H9 (cell line): Measurements from ENCODE around the gene TRIO. TPM values are rescaled to one million over a fixed set of nuclear protein-coding genes. Genes with fewer than 3 reads are reported as not detected.
A peak's percentile ranks its signal among the peaks of the same experiment; 100 is the strongest.

ENCODE experiments used
- DNase-seq: peaks from one replicate; pipeline ENCODE4 v3.0.0-alpha.2; 2017
- H2AFZ ChIP-seq: one replicate; pipeline ENCODE4 v1.6.1; 2013; ENCODE audit warnings: mild to moderate bottlenecking, low read length, control low read depth, moderate library complexity
- H2AK5ac ChIP-seq: 2 replicates; pipeline ENCODE4 v1.6.1; 2013; ENCODE audit warnings: low read length, control low read depth, mixed read lengths; ENCODE audit not compliant: insufficient read length
- H2BK120ac ChIP-seq: one replicate; pipeline ENCODE4 v1.6.1; 2013; ENCODE audit warnings: low read depth, mild to moderate bottlenecking, low read length, control low read depth, inconsistent platforms; ENCODE audit not compliant: poor library complexity, severe bottlenecking
- H2BK12ac ChIP-seq: 2 replicates; pipeline ENCODE4 v1.6.1; 2013; ENCODE audit warnings: low read length, control low read depth, mixed read lengths, low read depth; ENCODE audit not compliant: insufficient read length
- H2BK15ac ChIP-seq: 2 replicates; pipeline ENCODE4 v1.6.1; 2013; ENCODE audit warnings: low read depth, low read length, control low read depth
- H2BK20ac ChIP-seq: one replicate; pipeline ENCODE4 v1.6.1; 2013; ENCODE audit warnings: low read depth, mild to moderate bottlenecking, low read length, control low read depth, inconsistent platforms; ENCODE audit not compliant: poor library complexity, severe bottlenecking
- H2BK5ac ChIP-seq: 2 replicates; pipeline ENCODE4 v1.6.1; 2013; ENCODE audit warnings: low read length, control low read depth, mixed read lengths; ENCODE audit not compliant: insufficient read length
- H3K14ac ChIP-seq: 2 replicates; pipeline ENCODE4 v1.6.1; 2013; ENCODE audit warnings: low read length, control low read depth; ENCODE audit not compliant: insufficient read depth
- H3K18ac ChIP-seq: 2 replicates; pipeline ENCODE4 v1.6.1; 2013; ENCODE audit warnings: low read depth, mild to moderate bottlenecking, mixed read lengths, low read length, control low read depth; ENCODE audit not compliant: insufficient read length
- H3K23ac ChIP-seq: 2 replicates; pipeline ENCODE4 v1.6.1; 2013; ENCODE audit warnings: low read length, control low read depth, mixed read lengths, low read depth; ENCODE audit not compliant: insufficient read length
- H3K23me2 ChIP-seq: 2 replicates; pipeline ENCODE4 v1.6.1; 2013; ENCODE audit warnings: low read depth, mild to moderate bottlenecking, mixed read lengths, low read length, control low read depth; ENCODE audit not compliant: insufficient read length, poor library complexity, severe bottlenecking
- H3K27ac ChIP-seq: 2 replicates; pipeline ENCODE4 v1.5.1; 2013; ENCODE audit warnings: low read length, control low read depth, mixed read lengths, low read depth; ENCODE audit not compliant: insufficient read length
- H3K27me3 ChIP-seq: 2 replicates; pipeline ENCODE4 v1.6.1; 2013; ENCODE audit warnings: low read length, control low read depth, inconsistent platforms; ENCODE audit not compliant: insufficient read depth
- H3K4ac ChIP-seq: 2 replicates; pipeline ENCODE4 v1.6.1; 2013; ENCODE audit warnings: low read depth, mild to moderate bottlenecking, control low read depth, inconsistent platforms, low read length, moderate library complexity
- H3K4me1 ChIP-seq: 2 replicates; pipeline ENCODE4 v1.6.1; 2013; ENCODE audit warnings: low read length, control low read depth, inconsistent platforms; ENCODE audit not compliant: insufficient read depth
- H3K4me2 ChIP-seq: 2 replicates; pipeline ENCODE4 v1.6.1; 2013; ENCODE audit warnings: low read length, control low read depth, mixed read lengths; ENCODE audit not compliant: insufficient read length, insufficient read depth
- H3K56ac ChIP-seq: 2 replicates; pipeline ENCODE4 v1.6.1; 2013; ENCODE audit warnings: low read depth, mild to moderate bottlenecking, mixed read lengths, low read length, control low read depth; ENCODE audit not compliant: insufficient read length
- H3K79me1 ChIP-seq: 2 replicates; pipeline ENCODE4 v1.6.1; 2013; ENCODE audit warnings: low read depth, mild to moderate bottlenecking, moderate library complexity, low read length, control low read depth, inconsistent platforms; ENCODE audit not compliant: insufficient read depth, poor library complexity, severe bottlenecking
- H3K79me2 ChIP-seq: 2 replicates; pipeline ENCODE4 v1.6.1; 2013; ENCODE audit warnings: low read length, control low read depth, inconsistent platforms; ENCODE audit not compliant: insufficient read depth
- H3K9ac ChIP-seq: 2 replicates; pipeline ENCODE4 v1.6.1; 2013; ENCODE audit warnings: low read length, control low read depth, mixed read lengths; ENCODE audit not compliant: insufficient read length; ENCODE audit errors: extremely low read depth
- H3K9me3 ChIP-seq: one replicate; pipeline ENCODE4 v1.6.1; 2013; ENCODE audit warnings: low read depth, low read length, inconsistent platforms; ENCODE audit not compliant: control insufficient read depth
- H3T11ph ChIP-seq: one replicate; pipeline ENCODE4 v1.6.1; 2013; ENCODE audit warnings: mild to moderate bottlenecking, low read length, control low read depth, inconsistent platforms
- H4K20me1 ChIP-seq: one replicate; pipeline ENCODE4 v1.6.1; 2013; ENCODE audit not compliant: control insufficient read depth, insufficient read length, insufficient read depth
- H4K5ac ChIP-seq: 2 replicates; pipeline ENCODE4 v1.6.1; 2013; ENCODE audit warnings: low read depth, mild to moderate bottlenecking, mixed read lengths, low read length, control low read depth; ENCODE audit not compliant: insufficient read length
- H4K8ac ChIP-seq: replicated peaks from 2 replicates; pipeline ENCODE4 v1.6.1; 2013; ENCODE audit warnings: low read length, control low read depth, mixed read lengths, low read depth; ENCODE audit not compliant: insufficient read length
- H4K91ac ChIP-seq: 2 replicates; pipeline ENCODE4 v1.6.1; 2013; ENCODE audit warnings: low read depth, mild to moderate bottlenecking, moderate library complexity, mixed read lengths, low read length, control low read depth; ENCODE audit not compliant: insufficient read length
- H3K27ac Mint-ChIP-seq, 3 experiments: 2 replicates in 2 of 3; 3 replicates in 1 of 3; pipeline ENCODE4 v1.8.0; 2020 to 2021; ENCODE audit warnings: mixed read lengths in 3 of 3, mild to moderate bottlenecking in 1 of 3, moderate library complexity in 1 of 3
- H3K27me3 Mint-ChIP-seq: 2 replicates; pipeline ENCODE4 v1.8.0; 2021; ENCODE audit warnings: low read depth, mild to moderate bottlenecking, moderate library complexity, mixed read lengths
- H3K36me3 Mint-ChIP-seq, 3 experiments: 2 replicates in 2 of 3; 3 replicates in 1 of 3; pipeline ENCODE4 v1.8.0; 2020 to 2021; ENCODE audit warnings: low read depth in 3 of 3, mixed read lengths in 3 of 3; ENCODE audit not compliant: insufficient read depth in 1 of 3
- H3K4me1 Mint-ChIP-seq, 2 experiments: 2 replicates each; pipeline ENCODE4 v1.8.0; 2020; ENCODE audit warnings: mixed read lengths in 2 of 2
- H3K4me3 Mint-ChIP-seq, 2 experiments: 2 replicates in 1 of 2; 3 replicates in 1 of 2; pipeline ENCODE4 v1.8.0; 2020 to 2021; ENCODE audit warnings: mild to moderate bottlenecking in 2 of 2, mixed read lengths in 2 of 2, moderate library complexity in 1 of 2
- H3K9me3 Mint-ChIP-seq, 2 experiments: 2 replicates in 1 of 2; 3 replicates in 1 of 2; pipeline ENCODE4 v1.8.0; 2020; ENCODE audit warnings: mild to moderate bottlenecking in 2 of 2, mixed read lengths in 2 of 2, moderate library complexity in 1 of 2
- CTCF ChIP-seq: fragments of 200-600 bp; sonication (generic); conservative IDR thresholded peaks from 3 replicates; pipeline ENCODE4 v1.8.0; 2021; ENCODE audit warnings: antibody characterized with exemption, mild to moderate bottlenecking
- WGBS: extraction: QIAGEN DNeasy Blood & Tissue Kit; methylation state at CpG from one replicate; pipeline ENCODE4 v1.1.7; 2013; ENCODE audit warnings: missing lambda C conversion rate, low lambda C conversion rate, mixed read lengths; ENCODE audit not compliant: insufficient read length; ENCODE audit errors: extremely low coverage; 5-methylcytosine and 5-hydroxymethylcytosine counted together
- total RNA-seq: library from RNA; stranded (reverse); gene quantifications from 2 replicates; pipeline ENCODE4 v1.2.1, GENCODE V29; 2021

Gene TRIO
- total RNA-seq, 1 experiment from 2014 or later, result 87.8 TPM

DNA sequence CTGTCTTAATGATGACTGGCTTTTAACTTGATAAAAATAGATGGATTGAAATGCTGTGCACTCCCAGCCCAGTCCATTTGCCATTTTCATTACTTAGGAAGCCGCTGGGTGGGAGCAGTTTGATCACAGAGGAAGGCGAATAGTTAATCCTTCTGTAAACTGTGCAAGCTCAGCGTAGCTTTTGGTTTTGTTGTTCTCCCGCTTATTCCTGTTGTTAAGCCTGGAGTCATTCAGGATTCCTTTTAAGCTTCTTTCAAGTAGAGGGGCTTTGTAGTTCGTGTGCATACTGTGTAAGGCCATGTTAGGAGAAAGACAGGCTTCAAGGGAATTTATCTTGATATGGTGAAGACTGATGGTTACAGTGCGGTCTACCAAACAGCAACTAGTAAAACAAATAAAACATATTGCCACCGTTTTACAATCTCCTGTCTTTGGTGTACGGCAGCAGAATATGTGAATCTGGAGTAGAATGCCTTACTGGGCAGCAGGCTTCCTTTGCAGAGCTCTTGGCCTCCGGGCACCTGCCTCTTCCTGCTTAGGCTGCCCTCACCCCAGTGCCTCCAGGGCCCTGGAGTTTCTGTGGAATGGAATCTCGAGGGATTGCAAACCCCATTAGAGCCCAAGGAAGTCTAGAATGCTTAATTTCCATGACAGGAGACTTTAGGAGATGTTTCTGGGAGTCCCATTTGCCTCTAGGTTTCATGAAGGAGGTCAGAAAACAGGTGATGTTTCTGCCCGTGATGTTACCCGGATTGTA lies 141.4 kb downstream of the TRIO start:
- no peaks in the 10 kb centered on the region for H3K9me3 ChIP-seq
- peaks cover 27 to 28% of the 10 kb centered on the region in 2 experiments for H3K4me1 Mint-ChIP-seq

More for the DNA sequence above, 141.4 kb downstream of the TRIO start:
- no peak overlapping the region for H3K4ac ChIP-seq
- no peaks in the 10 kb centered on the region for H3K4me1 ChIP-seq
- H4K91ac ChIP-seq, result no peak overlapping the region
- H3K56ac ChIP-seq, result no peak overlapping the region
- peaks cover 13 to 26% (median 26%) of the 10 kb centered on the region in 3 experiments; a peak in 5 of 7 replicates for H3K36me3 Mint-ChIP-seq
- H3K18ac ChIP-seq, result no peak overlapping the region
- no peak overlapping the region for H3K27ac ChIP-seq
- H3K79me1 ChIP-seq, result peaks cover 3% of the 10 kb centered on the region
- H2BK20ac ChIP-seq, result no peak overlapping the region
- H4K8ac ChIP-seq, result no peak overlapping the region
- H3K23me2 ChIP-seq, result no peaks in the 10 kb centered on the region
- no peak overlapping the region for H3K14ac ChIP-seq
- H3K27me3 ChIP-seq, result no peaks in the 10 kb centered on the region
- H3K23ac ChIP-seq, result no peak overlapping the region
- H2BK5ac ChIP-seq, result no peak overlapping the region
- no peak overlapping the region for H2AK5ac ChIP-seq
- H2BK12ac ChIP-seq, result no peak overlapping the region
- H3K79me2 ChIP-seq, result no peaks in the 10 kb centered on the region
- H3K27me3 Mint-ChIP-seq, result no peaks in the 10 kb centered on the region
- H2BK120ac ChIP-seq, result no peak overlapping the region
- TF ChIP-seq CTCF, result no peak
- no peaks in the 10 kb centered on the region for H4K20me1 ChIP-seq
- no peak for DNase-seq
- no CpG with 5 or more reads among the region's 12 CpGs for WGBS
- no peak overlapping the region for H3K4me3 Mint-ChIP-seq
- H4K5ac ChIP-seq, result no peak overlapping the region
- H3K9ac ChIP-seq, result no peak overlapping the region
- H2AFZ ChIP-seq, result no peak overlapping the region
- no peaks in the 10 kb centered on the region for H3K9me3 Mint-ChIP-seq
- H3K4me2 ChIP-seq, result no peak overlapping the region
- H2BK15ac ChIP-seq, result no peak overlapping the region
- no peak overlapping the region for H3T11ph ChIP-seq
- peak overlapping the region in 1 of 3 experiments; percentile 85; a peak in 2 of 7 replicates for H3K27ac Mint-ChIP-seq
